Measurements from ENCODE around the gene KDM4F. TPM values are rescaled to one million over a fixed set of nuclear protein-coding genes. Genes with fewer than 3 reads are reported as not detected.
"Not testable (repeated sequence)": the region's sequence is repeated elsewhere in the genome, so short reads cannot be mapped to it uniquely, and the experiment has no call there.

The KDM4F gene
- polyA plus RNA-seq (2011; rRNA removed), result not detected in 2 replicates
- not detected in 2 replicates for polyA plus RNA-seq (2012; cell fraction: cytosol; rRNA removed)
- polyA plus RNA-seq (2012; cell fraction: nucleus; rRNA removed), result not detected in 2 replicates
- not detected in 3 replicates for polyA plus RNA-seq (2017; fragmentation: RNase III; extraction: RNeasy Plus Mini Kit Qiagen cat#74134 plus additional on column Dnase treatment)
- not detected in 2 replicates for polyA minus RNA-seq (2011; rRNA and poly(A)+ RNA removed)

DNA sequence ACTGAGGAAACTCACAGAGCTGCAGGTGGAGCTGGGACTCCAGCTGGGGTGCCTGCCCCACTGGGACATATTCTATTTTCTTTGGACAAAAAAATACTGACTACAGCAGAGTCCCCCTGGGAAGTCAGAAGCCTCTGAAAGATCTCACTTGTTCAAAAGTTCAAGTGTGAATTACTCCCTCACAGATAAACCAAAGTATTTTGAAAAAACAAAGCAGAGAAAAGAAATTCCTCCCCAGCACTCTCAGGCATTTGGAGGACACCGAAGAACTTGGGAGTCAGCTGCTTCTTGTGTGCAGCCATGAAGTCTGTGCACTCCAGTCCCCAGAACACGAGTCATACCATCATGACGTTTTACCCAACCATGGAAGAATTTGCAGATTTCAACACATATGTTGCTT is at the start of gene KDM4F:
KDM4F (plus strand) TSS at position 301 of the 400 bp plus-strand sequence.
- H3K9me3 ChIP-seq; H3K4me3 ChIP-seq; DNase-seq (ENCODE audit: low read depth in 1 of 2, low spot score in 1 of 2); ATAC-seq; CTCF ChIA-PET; FAIRE-seq; H3K4me2 ChIP-seq; H3K4me1 ChIP-seq; POLR2A ChIA-PET; H3K27ac ChIP-seq: not testable (repeated sequence)
- WGBS (ENCODE audit: missing lambda C conversion rate), result 0% methylated on average over 1 of the region's 3 CpGs

DNA sequence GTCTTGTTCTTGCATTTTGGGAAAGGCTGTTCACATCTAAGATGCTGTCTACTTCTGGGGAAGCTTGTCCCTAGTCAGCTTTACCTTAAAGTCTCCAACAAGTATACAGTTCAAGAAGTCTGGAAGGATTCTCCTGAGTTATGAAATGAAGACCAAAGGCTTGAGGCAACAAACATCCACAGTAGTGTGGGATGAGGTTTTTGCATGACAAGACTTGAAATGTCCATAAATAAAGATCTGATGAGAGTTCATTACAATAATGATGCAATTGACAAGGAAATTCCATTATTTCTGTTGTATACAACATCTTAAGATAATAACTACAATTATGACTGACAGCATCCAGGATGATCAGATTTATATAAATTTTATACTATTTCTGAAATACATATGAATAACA is 45.5 kb upstream of the KDM4F start:
- no peak overlapping the region for H3K27ac ChIP-seq
- no peaks in the 10 kb centered on the region for H3K4me1 ChIP-seq
- ChIA-PET CTCF (no interaction called here), POLR2A (no interaction called here)
- DNase-seq (ENCODE audit: low read depth in 1 of 2, low spot score in 1 of 2) (no peak), FAIRE-seq (no peak), ATAC-seq (no peak)
- no peak overlapping the region for H3K4me2 ChIP-seq
- H3K4me3 ChIP-seq, result no peak overlapping the region
- TF ChIP-seq NPAS2 (CRISPR knock-in tag; IDR thresholded peaks at IDR 0.05; ENCODE audit: borderline replicate concordance), result no peak
- TF ChIP-seq, protein P1, sequence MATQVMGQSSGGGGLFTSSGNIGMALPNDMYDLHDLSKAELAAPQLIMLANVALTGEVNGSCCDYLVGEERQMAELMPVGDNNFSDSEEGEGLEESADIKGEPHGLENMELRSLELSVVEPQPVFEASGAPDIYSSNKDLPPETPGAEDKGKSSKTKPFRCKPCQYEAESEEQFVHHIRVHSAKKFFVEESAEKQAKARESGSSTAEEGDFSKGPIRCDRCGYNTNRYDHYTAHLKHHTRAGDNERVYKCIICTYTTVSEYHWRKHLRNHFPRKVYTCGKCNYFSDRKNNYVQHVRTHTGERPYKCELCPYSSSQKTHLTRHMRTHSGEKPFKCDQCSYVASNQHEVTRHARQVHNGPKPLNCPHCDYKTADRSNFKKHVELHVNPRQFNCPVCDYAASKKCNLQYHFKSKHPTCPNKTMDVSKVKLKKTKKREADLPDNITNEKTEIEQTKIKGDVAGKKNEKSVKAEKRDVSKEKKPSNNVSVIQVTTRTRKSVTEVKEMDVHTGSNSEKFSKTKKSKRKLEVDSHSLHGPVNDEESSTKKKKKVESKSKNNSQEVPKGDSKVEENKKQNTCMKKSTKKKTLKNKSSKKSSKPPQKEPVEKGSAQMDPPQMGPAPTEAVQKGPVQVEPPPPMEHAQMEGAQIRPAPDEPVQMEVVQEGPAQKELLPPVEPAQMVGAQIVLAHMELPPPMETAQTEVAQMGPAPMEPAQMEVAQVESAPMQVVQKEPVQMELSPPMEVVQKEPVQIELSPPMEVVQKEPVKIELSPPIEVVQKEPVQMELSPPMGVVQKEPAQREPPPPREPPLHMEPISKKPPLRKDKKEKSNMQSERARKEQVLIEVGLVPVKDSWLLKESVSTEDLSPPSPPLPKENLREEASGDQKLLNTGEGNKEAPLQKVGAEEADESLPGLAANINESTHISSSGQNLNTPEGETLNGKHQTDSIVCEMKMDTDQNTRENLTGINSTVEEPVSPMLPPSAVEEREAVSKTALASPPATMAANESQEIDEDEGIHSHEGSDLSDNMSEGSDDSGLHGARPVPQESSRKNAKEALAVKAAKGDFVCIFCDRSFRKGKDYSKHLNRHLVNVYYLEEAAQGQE (IDR thresholded peaks at IDR 0.05), result no peak
- H3K9me3 ChIP-seq, result no peaks in the 10 kb centered on the region

DNA sequence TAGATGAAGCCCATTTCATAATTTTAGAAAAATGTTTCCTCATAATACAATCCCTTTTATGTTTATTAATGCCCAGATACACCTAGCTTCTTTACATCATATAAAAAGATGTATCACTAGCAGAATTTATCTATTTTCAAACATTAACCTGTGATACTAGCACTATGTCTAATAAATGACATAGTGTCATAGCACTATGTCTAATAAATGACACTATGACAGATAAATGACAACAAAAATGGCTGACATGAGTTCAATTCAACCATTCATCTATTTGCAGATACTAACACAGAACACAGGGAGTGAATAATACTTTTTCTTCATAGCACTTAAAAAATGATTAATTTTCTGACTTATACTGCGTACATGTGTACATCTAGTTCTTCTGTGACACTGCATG is 43.6 kb upstream of the KDM4F start:
- ATAC-seq (no peak), DNase-seq (ENCODE audit: low read depth in 1 of 2, low spot score in 1 of 2) (no peak), FAIRE-seq (no peak)
- Histone ChIP-seq H3K4me3 (no peak overlapping the region), H3K4me2 (no peak overlapping the region), H3K27ac (no peak overlapping the region), H3K9me3 (no peaks in the 10 kb centered on the region), H3K4me1 (no peaks in the 10 kb centered on the region)
- TF ChIP-seq KDM1A (IDR thresholded peaks at IDR 0.05; ENCODE audit: low read depth) (no peak), HOXB13 (CRISPR knock-in tag; IDR thresholded peaks at IDR 0.05; ENCODE audit: low read depth) (no peak), RARB (CRISPR knock-in tag; IDR thresholded peaks at IDR 0.05) (no peak), JUN (IDR thresholded peaks at IDR 0.05) (no peak), CBX8 (IDR thresholded peaks at IDR 0.05) (no peak), SMC3 (IDR thresholded peaks at IDR 0.05) (no peak), RFX5 (IDR thresholded peaks at IDR 0.05) (no peak), HDAC2 (IDR thresholded peaks at IDR 0.05) (no peak), POLR2A (IDR thresholded peaks at IDR 0.05; ENCODE audit: low read length) (no peak), ESRRA (IDR thresholded peaks at IDR 0.05; ENCODE audit: borderline replicate concordance, low read length) (no peak), RAD21 (conservative IDR thresholded peaks at IDR 0.05 in 1 of 2, IDR thresholded peaks at IDR 0.05 in 1 of 2) (no peak), RNF2 (IDR thresholded peaks at IDR 0.05; ENCODE audit: borderline replicate concordance, low read depth) (no peak)
- TF ChIP-seq, protein P2, sequence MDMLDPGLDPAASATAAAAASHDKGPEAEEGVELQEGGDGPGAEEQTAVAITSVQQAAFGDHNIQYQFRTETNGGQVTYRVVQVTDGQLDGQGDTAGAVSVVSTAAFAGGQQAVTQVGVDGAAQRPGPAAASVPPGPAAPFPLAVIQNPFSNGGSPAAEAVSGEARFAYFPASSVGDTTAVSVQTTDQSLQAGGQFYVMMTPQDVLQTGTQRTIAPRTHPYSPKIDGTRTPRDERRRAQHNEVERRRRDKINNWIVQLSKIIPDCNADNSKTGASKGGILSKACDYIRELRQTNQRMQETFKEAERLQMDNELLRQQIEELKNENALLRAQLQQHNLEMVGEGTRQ (IDR thresholded peaks at IDR 0.05), result no peak
- TF ChIP-seq, protein P3, sequence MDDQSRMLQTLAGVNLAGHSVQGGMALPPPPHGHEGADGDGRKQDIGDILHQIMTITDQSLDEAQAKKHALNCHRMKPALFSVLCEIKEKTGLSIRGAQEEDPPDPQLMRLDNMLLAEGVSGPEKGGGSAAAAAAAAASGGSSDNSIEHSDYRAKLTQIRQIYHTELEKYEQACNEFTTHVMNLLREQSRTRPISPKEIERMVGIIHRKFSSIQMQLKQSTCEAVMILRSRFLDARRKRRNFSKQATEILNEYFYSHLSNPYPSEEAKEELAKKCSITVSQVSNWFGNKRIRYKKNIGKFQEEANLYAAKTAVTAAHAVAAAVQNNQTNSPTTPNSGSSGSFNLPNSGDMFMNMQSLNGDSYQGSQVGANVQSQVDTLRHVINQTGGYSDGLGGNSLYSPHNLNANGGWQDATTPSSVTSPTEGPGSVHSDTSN (IDR thresholded peaks at IDR 0.05), result no peak
- TF ChIP-seq, protein P4, sequence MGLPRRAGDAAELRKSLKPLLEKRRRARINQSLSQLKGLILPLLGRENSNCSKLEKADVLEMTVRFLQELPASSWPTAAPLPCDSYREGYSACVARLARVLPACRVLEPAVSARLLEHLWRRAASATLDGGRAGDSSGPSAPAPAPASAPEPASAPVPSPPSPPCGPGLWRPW (IDR thresholded peaks at IDR 0.05), result no peak
- TF ChIP-seq, protein P5, sequence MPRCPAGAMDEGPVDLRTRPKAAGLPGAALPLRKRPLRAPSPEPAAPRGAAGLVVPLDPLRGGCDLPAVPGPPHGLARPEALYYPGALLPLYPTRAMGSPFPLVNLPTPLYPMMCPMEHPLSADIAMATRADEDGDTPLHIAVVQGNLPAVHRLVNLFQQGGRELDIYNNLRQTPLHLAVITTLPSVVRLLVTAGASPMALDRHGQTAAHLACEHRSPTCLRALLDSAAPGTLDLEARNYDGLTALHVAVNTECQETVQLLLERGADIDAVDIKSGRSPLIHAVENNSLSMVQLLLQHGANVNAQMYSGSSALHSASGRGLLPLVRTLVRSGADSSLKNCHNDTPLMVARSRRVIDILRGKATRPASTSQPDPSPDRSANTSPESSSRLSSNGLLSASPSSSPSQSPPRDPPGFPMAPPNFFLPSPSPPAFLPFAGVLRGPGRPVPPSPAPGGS (IDR thresholded peaks at IDR 0.05), result no peak
- TF ChIP-seq, protein P6, sequence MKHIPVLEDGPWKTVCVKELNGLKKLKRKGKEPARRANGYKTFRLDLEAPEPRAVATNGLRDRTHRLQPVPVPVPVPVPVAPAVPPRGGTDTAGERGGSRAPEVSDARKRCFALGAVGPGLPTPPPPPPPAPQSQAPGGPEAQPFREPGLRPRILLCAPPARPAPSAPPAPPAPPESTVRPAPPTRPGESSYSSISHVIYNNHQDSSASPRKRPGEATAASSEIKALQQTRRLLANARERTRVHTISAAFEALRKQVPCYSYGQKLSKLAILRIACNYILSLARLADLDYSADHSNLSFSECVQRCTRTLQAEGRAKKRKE (CRISPR knock-in tag; IDR thresholded peaks at IDR 0.05; ENCODE audit: low read depth), result no peak
- 61% methylated on average over 1 of the region's 1 CpG for WGBS (ENCODE audit: missing lambda C conversion rate)
- ChIA-PET POLR2A (no interaction called here), CTCF (no interaction called here)

Data from A549 (cell line).